HL-60 (cell line): ENCODE results near the gene DNAH14.

Experiments
- CTCF ChIP-seq: IDR thresholded peaks from one replicate; pipeline ENCODE4 v1.5.1; 2011; ENCODE audit warnings: low read length, control low read depth, inconsistent platforms; ENCODE audit not compliant: insufficient read depth
- GABPA ChIP-seq: IDR thresholded peaks from 2 replicates; pipeline ENCODE4 v1.6.1; 2012; ENCODE audit warnings: low read depth
- POLR2AphosphoS5 ChIP-seq: IDR thresholded peaks from 2 replicates; pipeline ENCODE4 v1.6.1; 2012; ENCODE audit warnings: low read depth
- REST ChIP-seq: IDR thresholded peaks from 2 replicates; pipeline ENCODE4 v1.6.1; 2012; ENCODE audit warnings: low read depth; ENCODE audit not compliant: insufficient replicate concordance
- SPI1 ChIP-seq: IDR thresholded peaks from 2 replicates; pipeline ENCODE4 v1.6.1; 2012; ENCODE audit warnings: low read depth, mild to moderate bottlenecking, borderline replicate concordance

- TF ChIP-seq CTCF (no peak), REST (no peak), POLR2AphosphoS5 (no peak), SPI1 (no peak), GABPA (no peak)
These were observed 418.9 kb downstream of the DNAH14 start for GRCh38 chr1:225348400-225348799.
